Ovary (tissue), 9 donors: Measurements from ENCODE around the gene KCNH8. TPM values are rescaled to one million over a fixed set of nuclear protein-coding genes. Genes with fewer than 3 reads are reported as not detected.

Experiments used
- DNase-seq, 5 donors: peaks; one replicate each; pipeline ENCODE4 v3.0.0-alpha.2; 2019 to 2020
- H3K27ac ChIP-seq, 2 donors: fragments of 200-600 bp; one replicate each; pipeline versions ENCODE4 v1.5.1 to v1.8.0; 2019 to 2022
- H3K27me3 ChIP-seq: fragments of 200-600 bp; one replicate; pipeline ENCODE4 v1.8.0; 2022
- H3K36me3 ChIP-seq: fragments of 200-600 bp; sonication (generic); one replicate; pipeline ENCODE4 v1.5.1; 2019
- H3K4me1 ChIP-seq: one replicate; pipeline ENCODE4 v1.8.1; 2013; ENCODE audit warnings: mild to moderate bottlenecking, moderate library complexity; ENCODE audit not compliant: insufficient read depth
- H3K4me3 ChIP-seq: fragments of 200-600 bp; sonication (generic); one replicate; pipeline ENCODE4 v1.5.1; 2017
- H3K9me3 ChIP-seq, 2 donors: fragments of 200-600 bp in 1 of 2; sonication (generic) in 1 of 2; one replicate each; pipeline versions ENCODE4 v1.5.1 to v1.8.1; 2013 to 2019; ENCODE audit warnings: mild to moderate bottlenecking in 1 of 2, moderate library complexity in 1 of 2
- CTCF ChIP-seq, 3 donors: fragments of 450-650 bp in 2 of 3; fragments of 200-600 bp in 1 of 3; IDR thresholded peaks; one replicate each; pipeline versions ENCODE4 v1.5.1 to v1.8.0; 2016 to 2022; ENCODE audit warnings: antibody characterized with exemption in 3 of 3, mild to moderate bottlenecking in 1 of 3
- EP300 ChIP-seq: sonication (generic); formaldehyde crosslinking; IDR thresholded peaks from one replicate; pipeline ENCODE4 v1.6.1; 2017; ENCODE audit warnings: antibody characterized with exemption
- POLR2A ChIP-seq: fragments of 450-650 bp; IDR thresholded peaks from one replicate; pipeline ENCODE4 v1.6.1; 2017; ENCODE audit warnings: antibody characterized with exemption, mild to moderate bottlenecking, moderate library complexity
- WGBS, 3 donors: extraction: QIAGEN DNeasy Blood & Tissue Kit in 1 of 3; methylation state at CpG; one replicate each; pipeline versions ENCODE4 v1.1.5 to v1.1.7; 2013 to 2017; 5-methylcytosine and 5-hydroxymethylcytosine counted together
- intact Hi-C, 4 donors: fragments of 100-400 bp; cut with DNase I; formaldehyde crosslinking; loops; one replicate each; pipeline versions ENCODE4 v1.11.0 to v1.15.1; 2022 to 2023
- polyA plus RNA-seq, 2 donors: library from polyadenylated mRNA; stranded (reverse); fragments of 200-250 nt in 1 of 2; fragments of 350-450 nt in 1 of 2; fragmentation: Illumina TruSeq in 1 of 2; extraction: RNeasy Lipid Tissue Mini Kit (QIAGEN cat#74804) in 1 of 2; gene quantifications; one replicate each; pipeline ENCODE4 v1.2.3, GENCODE V29; 2013 to 2014
- total RNA-seq, 7 donors: library from RNA; depleted of rRNA in 2 of 7; stranded (reverse); fragments of >200 nt in 2 of 7; fragmentation: NEBNext Ultra II Directional in 3 of 7; extraction: Animal tissue kit (Norgen Biotek cat#: 25700) in 3 of 7; gene quantifications; one replicate each; pipeline versions ENCODE4 v1.1.0 to v1.2.4, GENCODE V29; 2016 to 2023
- donor health status: DM: no; HTN: no; CAD: no; lungs with moderate emphysema.
- donor health status: DM: no; HTN: no; CAD: no.
- donor health status: Bipolar disorder and iron deficiency.
- donor health status: DM: yes; HTN: yes; CAD: no.
- donor health status: DM: no; HTN: no; CAD: no.
- donor health status: DM: yes; HTN: yes; CAD: no.

The KCNH8 gene
- total and polyA plus RNA-seq, 9 donors = 0.05 to 1.4 (median 0.17) TPM; not detected in 1

- H3K36me3 ChIP-seq = no peaks in the 10 kb centered on the region
- no peaks in the 10 kb centered on the region for H3K4me1 ChIP-seq
- no peaks in the 10 kb centered on the region for H3K27me3 ChIP-seq
- H3K9me3 ChIP-seq = no peaks in the 10 kb centered on the region
- WGBS, 3 donors = 69 to 75% (median 73%) methylated on average over 6 of the region's 6 CpGs
- intact Hi-C loops = no loop called here
- no peak for DNase-seq
- no peak overlapping the region for H3K4me3 ChIP-seq
- TF ChIP-seq CTCF (IDR thresholded peaks at IDR 0.05) (no peak), POLR2A (no peak)
- H3K27ac ChIP-seq = no peak overlapping the region
These were observed 339.1 kb downstream of the KCNH8 start for GRCh38 chr3:19487386-19487785.

- no peaks in the 10 kb centered on the region for H3K4me1 ChIP-seq
- H3K27ac ChIP-seq = no peak overlapping the region
- no peaks in the 10 kb centered on the region for H3K9me3 ChIP-seq
- no peaks in the 10 kb centered on the region for H3K36me3 ChIP-seq
- 85 to 90% (median 86%) methylated on average over 4 of the region's 4 CpGs for whole genome bisulfite sequencing, 3 donors
- no peaks in the 10 kb centered on the region for H3K27me3 ChIP-seq
- TF ChIP-seq EP300 (no peak), CTCF (IDR thresholded peaks at IDR 0.05) (no peak), POLR2A (no peak)
- no peak overlapping the region for H3K4me3 ChIP-seq
- DNase-seq = no peak
- intact Hi-C loops = no loop called here
These were observed 340.6 kb downstream of the KCNH8 start for GRCh38 chr3:19488939-19489338.

GRCh38 chr3:19489936-19490335, 341.6 kb downstream of the KCNH8 start:
- no peak for TF ChIP-seq EP300
- no peak for TF ChIP-seq CTCF (IDR thresholded peaks at IDR 0.05)
- TF ChIP-seq POLR2A = no peak
- WGBS, 3 donors = 85 to 92% (median 91%) methylated on average over 13 of the region's 13 CpGs
- Histone ChIP-seq H3K36me3 (no peaks in the 10 kb centered on the region), H3K27ac (no peak overlapping the region), H3K9me3 (no peaks in the 10 kb centered on the region), H3K27me3 (no peaks in the 10 kb centered on the region), H3K4me1 (no peaks in the 10 kb centered on the region), H3K4me3 (no peak overlapping the region)
- intact Hi-C loops = no loop called here
- no peak for DNase-seq

GRCh38 chr3:19506171-19506570, 357.9 kb downstream of the KCNH8 start:
- H3K36me3 ChIP-seq = no peaks in the 10 kb centered on the region
- intact Hi-C loops = no loop called here
- no peak overlapping the region for H3K27ac ChIP-seq
- no peak for DNase-seq
- no peaks in the 10 kb centered on the region for H3K27me3 ChIP-seq
- no peaks in the 10 kb centered on the region for H3K9me3 ChIP-seq
- 85 to 97% (median 89%) methylated on average over 1 of the region's 1 CpG for WGBS, 3 donors
- no peaks in the 10 kb centered on the region for H3K4me1 ChIP-seq
- H3K4me3 ChIP-seq = no peak overlapping the region
- TF ChIP-seq POLR2A (no peak), EP300 (no peak)

GRCh38 chr3:19522305-19522704, 374.0 kb downstream of the KCNH8 start:
- Histone ChIP-seq H3K4me3 (no peak overlapping the region), H3K27ac (no peak overlapping the region), H3K4me1 (no peaks in the 10 kb centered on the region), H3K9me3 (no peaks in the 10 kb centered on the region), H3K27me3 (no peaks in the 10 kb centered on the region), H3K36me3 (no peaks in the 10 kb centered on the region)
- no peak for DNase-seq
- intact Hi-C loops = no loop called here
- TF ChIP-seq CTCF (IDR thresholded peaks at IDR 0.05) (no peak), EP300 (no peak), POLR2A (no peak)
- 89 to 97% (median 91%) methylated on average over 1 of the region's 1 CpG for WGBS, 3 donors
